ENCODE measurements around the gene TENT5C.

The TENT5C gene

GRCh38 chr1:117566556-117566955 lies 39.3 kb upstream of the TENT5C start:
- Histone ChIP-seq H3K4me3 (IDR thresholded peaks at IDR 0.05; ENCODE audit: insufficient read depth, low read depth, low read length) (no peak overlapping the region), H3K4me2 (no peak overlapping the region), H3K36me3 (ENCODE audit: insufficient read depth) (no peaks in the 10 kb centered on the region), H3K27ac (no peak overlapping the region), H4K20me1 (ENCODE audit: insufficient read depth) (no peaks in the 10 kb centered on the region), H3K27me3 (ENCODE audit: insufficient read depth, low read depth) (no peaks in the 10 kb centered on the region), H2AFZ (ENCODE audit: low read depth) (no peak overlapping the region), H3K4me1 (ENCODE audit: low read depth, poor library complexity, severe bottlenecking) (no peaks in the 10 kb centered on the region), H3K79me2 (ENCODE audit: insufficient read depth, low read depth) (no peaks in the 10 kb centered on the region), H3K9ac (no peak overlapping the region)
- TF ChIP-seq, protein P1, sequence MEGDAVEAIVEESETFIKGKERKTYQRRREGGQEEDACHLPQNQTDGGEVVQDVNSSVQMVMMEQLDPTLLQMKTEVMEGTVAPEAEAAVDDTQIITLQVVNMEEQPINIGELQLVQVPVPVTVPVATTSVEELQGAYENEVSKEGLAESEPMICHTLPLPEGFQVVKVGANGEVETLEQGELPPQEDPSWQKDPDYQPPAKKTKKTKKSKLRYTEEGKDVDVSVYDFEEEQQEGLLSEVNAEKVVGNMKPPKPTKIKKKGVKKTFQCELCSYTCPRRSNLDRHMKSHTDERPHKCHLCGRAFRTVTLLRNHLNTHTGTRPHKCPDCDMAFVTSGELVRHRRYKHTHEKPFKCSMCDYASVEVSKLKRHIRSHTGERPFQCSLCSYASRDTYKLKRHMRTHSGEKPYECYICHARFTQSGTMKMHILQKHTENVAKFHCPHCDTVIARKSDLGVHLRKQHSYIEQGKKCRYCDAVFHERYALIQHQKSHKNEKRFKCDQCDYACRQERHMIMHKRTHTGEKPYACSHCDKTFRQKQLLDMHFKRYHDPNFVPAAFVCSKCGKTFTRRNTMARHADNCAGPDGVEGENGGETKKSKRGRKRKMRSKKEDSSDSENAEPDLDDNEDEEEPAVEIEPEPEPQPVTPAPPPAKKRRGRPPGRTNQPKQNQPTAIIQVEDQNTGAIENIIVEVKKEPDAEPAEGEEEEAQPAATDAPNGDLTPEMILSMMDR (conservative IDR thresholded peaks at IDR 0.05; ENCODE audit: low read depth, low read length): no peak

DNA sequence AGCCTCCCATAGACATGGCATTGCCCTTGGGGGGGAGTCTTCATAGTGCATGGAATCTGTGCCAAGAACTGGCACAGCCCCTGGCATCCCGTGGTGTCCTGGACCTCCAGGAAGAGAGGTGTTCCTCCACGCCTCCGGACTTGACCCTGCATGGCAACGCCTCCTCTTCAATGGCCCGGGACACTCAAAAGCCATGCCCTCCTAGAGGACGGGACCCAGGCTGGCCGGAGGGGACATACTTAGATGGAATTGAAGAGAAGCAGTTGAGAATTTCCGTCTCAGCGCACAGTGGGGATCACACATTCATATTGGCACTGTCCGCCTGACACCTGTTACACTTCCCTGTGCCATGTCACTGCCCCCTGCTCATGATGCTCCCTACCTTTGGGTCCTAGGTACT lies 38.4 kb upstream of the TENT5C start:
- Histone ChIP-seq H4K20me1 (ENCODE audit: insufficient read depth) (no peaks in the 10 kb centered on the region), H3K9ac (no peak overlapping the region), H3K4me1 (ENCODE audit: low read depth, poor library complexity, severe bottlenecking) (no peaks in the 10 kb centered on the region), H2AFZ (ENCODE audit: low read depth) (no peak overlapping the region), H3K27me3 (ENCODE audit: insufficient read depth, low read depth) (no peaks in the 10 kb centered on the region), H3K4me2 (no peak overlapping the region), H3K79me2 (ENCODE audit: insufficient read depth, low read depth) (no peaks in the 10 kb centered on the region), H3K27ac (no peak overlapping the region), H3K36me3 (ENCODE audit: insufficient read depth) (no peaks in the 10 kb centered on the region), H3K4me3 (IDR thresholded peaks at IDR 0.05; ENCODE audit: insufficient read depth, low read depth, low read length) (no peak overlapping the region)
- TF ChIP-seq, protein P1 (conservative IDR thresholded peaks at IDR 0.05; ENCODE audit: low read depth, low read length): no peak

DNA sequence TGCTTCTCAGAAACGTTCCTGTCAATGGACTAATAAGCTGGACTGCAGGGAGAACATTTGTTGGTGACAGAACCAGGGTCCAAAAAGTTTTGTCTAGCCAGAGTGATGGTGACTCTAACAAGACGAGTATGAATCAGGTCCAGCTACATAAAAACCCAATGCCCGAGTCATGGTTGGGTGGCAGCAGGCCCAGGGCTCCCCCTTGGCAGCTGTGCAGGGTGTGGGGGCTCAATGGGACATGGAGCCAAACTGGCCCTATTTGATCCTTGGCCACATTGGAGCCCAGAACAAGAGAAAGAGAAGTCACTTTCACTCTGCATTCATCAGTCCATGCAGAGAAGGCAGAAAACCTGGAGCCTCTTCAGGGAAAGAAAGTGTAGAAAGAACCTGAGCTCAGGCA lies 37.9 kb upstream of the TENT5C start:
- no peak overlapping the region for H3K9ac ChIP-seq
- H3K27me3 ChIP-seq (ENCODE audit: insufficient read depth, low read depth): no peaks in the 10 kb centered on the region
- no peaks in the 10 kb centered on the region for H3K4me1 ChIP-seq (ENCODE audit: low read depth, poor library complexity, severe bottlenecking)
- H3K36me3 ChIP-seq (ENCODE audit: insufficient read depth): no peaks in the 10 kb centered on the region
- H3K27ac ChIP-seq: no peak overlapping the region
- H3K4me3 ChIP-seq (IDR thresholded peaks at IDR 0.05; ENCODE audit: insufficient read depth, low read depth, low read length): no peak overlapping the region
- H2AFZ ChIP-seq (ENCODE audit: low read depth): no peak overlapping the region
- H4K20me1 ChIP-seq (ENCODE audit: insufficient read depth): no peaks in the 10 kb centered on the region
- no peak overlapping the region for H3K4me2 ChIP-seq
- H3K79me2 ChIP-seq (ENCODE audit: insufficient read depth, low read depth): no peaks in the 10 kb centered on the region
- TF ChIP-seq, protein P1 (conservative IDR thresholded peaks at IDR 0.05; ENCODE audit: low read depth, low read length): no peak

- Histone ChIP-seq H3K4me2 (no peak overlapping the region), H3K27me3 (ENCODE audit: insufficient read depth, low read depth) (no peaks in the 10 kb centered on the region), H4K20me1 (ENCODE audit: insufficient read depth) (no peaks in the 10 kb centered on the region), H3K36me3 (ENCODE audit: insufficient read depth) (no peaks in the 10 kb centered on the region), H3K27ac (no peak overlapping the region), H3K4me1 (ENCODE audit: low read depth, poor library complexity, severe bottlenecking) (no peaks in the 10 kb centered on the region), H3K4me3 (IDR thresholded peaks at IDR 0.05; ENCODE audit: insufficient read depth, low read depth, low read length) (no peak overlapping the region), H2AFZ (ENCODE audit: low read depth) (no peak overlapping the region), H3K9ac (no peak overlapping the region), H3K79me2 (ENCODE audit: insufficient read depth, low read depth) (no peaks in the 10 kb centered on the region)
- TF ChIP-seq, protein P1 (conservative IDR thresholded peaks at IDR 0.05; ENCODE audit: low read depth, low read length): no peak
Measured at GRCh38 chr1:117568999-117569398, 36.8 kb upstream of the TENT5C start.

Data from KMS-11 (cell line).